ENCODE results near the gene ADAMTS8. TPM values are rescaled to one million over a fixed set of nuclear protein-coding genes. Genes with fewer than 3 reads are reported as not detected.

Gene ADAMTS8
- total and polyA plus RNA-seq, 2 donors (not counting 3 experiments of a cell fraction or from before 2014, with no cell fraction given), result not detected

DNA sequence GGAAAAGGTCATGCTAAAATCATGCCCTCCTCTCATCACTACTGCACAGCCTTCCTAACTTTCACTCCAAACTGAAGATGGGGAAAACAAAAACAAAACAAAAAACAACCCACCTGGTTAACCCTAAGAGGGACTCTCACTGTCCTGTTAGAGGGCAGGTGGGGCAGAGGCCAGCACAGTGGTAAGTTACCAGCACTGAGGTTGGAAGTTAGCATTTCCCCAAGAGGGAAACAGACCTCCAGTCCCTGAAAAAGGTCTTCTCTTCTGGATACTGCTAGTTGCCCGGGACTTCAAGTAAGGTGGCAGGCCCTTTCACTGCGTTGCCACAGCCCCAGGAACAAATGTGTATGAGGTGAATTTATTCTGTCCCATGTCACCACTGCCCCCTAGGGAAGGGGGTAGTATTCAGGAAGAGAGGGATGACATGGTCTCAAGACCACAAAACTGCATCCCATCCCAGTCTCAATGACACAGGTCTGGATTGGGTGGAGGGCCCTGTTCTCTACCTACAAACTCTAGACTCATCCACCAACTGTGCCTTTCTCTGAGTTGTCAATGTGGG lies 792 bp upstream of the ADAMTS8 start:
- Histone ChIP-seq H3K79me2 (ENCODE audit: control insufficient read depth, insufficient read depth, low read length) (no peaks in the 10 kb centered on the region), H3K9me1 (replicated peaks; ENCODE audit: control insufficient read depth, extremely low read depth, insufficient read depth, low read length) (no peaks in the 10 kb centered on the region), H3K36me3 (ENCODE audit: control insufficient read depth in 2 of 2, extremely low read depth in 1 of 2, insufficient read depth in 2 of 2, low read length in 2 of 2) (no peaks in the 10 kb centered on the region), H3K4me2 (ENCODE audit: insufficient read depth, low read length) (no peak overlapping the region), H2AFZ (ENCODE audit: low read depth, low read length) (no peak overlapping the region), H3K4me1 (ENCODE audit: control insufficient read depth, extremely low read depth, insufficient read depth, low read length) (no peaks in the 10 kb centered on the region), H3K9ac (replicated peaks; ENCODE audit: extremely low read depth, insufficient read depth, low read length) (no peak overlapping the region), H4K20me1 (replicated peaks; ENCODE audit: control insufficient read depth, extremely low read depth, insufficient read depth, low read length) (no peaks in the 10 kb centered on the region), H3K4me3 (replicated peaks in 1 of 3; ENCODE audit: insufficient read depth in 1 of 3, low read depth in 1 of 3, low read length in 3 of 3) (no peak overlapping the region), H3K27ac (ENCODE audit: insufficient read depth, low read depth, low read length) (no peak overlapping the region), H3K27me3 (ENCODE audit: control insufficient read depth in 2 of 2, insufficient read depth in 2 of 2, low read length in 2 of 2) (peaks cover 46 to 48% of the 10 kb centered on the region in 2 experiments), H3K9me3 (replicated peaks; ENCODE audit: control insufficient read depth, insufficient read depth, low read length) (no peaks in the 10 kb centered on the region)
- TF ChIP-seq FOS (IDR thresholded peaks at IDR 0.05; ENCODE audit: borderline replicate concordance, insufficient read depth, low read length) (no peak), POLR2AphosphoS5 (IDR thresholded peaks at IDR 0.05; ENCODE audit: insufficient read depth, low read depth, low read length) (no peak), GATA2 (IDR thresholded peaks at IDR 0.05; ENCODE audit: insufficient read depth, insufficient read length, low read depth, low read length) (no peak), EZH2 (IDR thresholded peaks at IDR 0.05; ENCODE audit: borderline replicate concordance, low read depth, low read length, severe bottlenecking) (no peak), JUN (IDR thresholded peaks at IDR 0.05; ENCODE audit: borderline replicate concordance, insufficient read depth, insufficient read length, low read depth) (no peak), POLR2A (IDR thresholded peaks at IDR 0.05; ENCODE audit: low read depth, low read length) (no peak), MYC (IDR thresholded peaks at IDR 0.05; ENCODE audit: low read depth, low read length) (no peak)
- TF ChIP-seq, protein P1, sequence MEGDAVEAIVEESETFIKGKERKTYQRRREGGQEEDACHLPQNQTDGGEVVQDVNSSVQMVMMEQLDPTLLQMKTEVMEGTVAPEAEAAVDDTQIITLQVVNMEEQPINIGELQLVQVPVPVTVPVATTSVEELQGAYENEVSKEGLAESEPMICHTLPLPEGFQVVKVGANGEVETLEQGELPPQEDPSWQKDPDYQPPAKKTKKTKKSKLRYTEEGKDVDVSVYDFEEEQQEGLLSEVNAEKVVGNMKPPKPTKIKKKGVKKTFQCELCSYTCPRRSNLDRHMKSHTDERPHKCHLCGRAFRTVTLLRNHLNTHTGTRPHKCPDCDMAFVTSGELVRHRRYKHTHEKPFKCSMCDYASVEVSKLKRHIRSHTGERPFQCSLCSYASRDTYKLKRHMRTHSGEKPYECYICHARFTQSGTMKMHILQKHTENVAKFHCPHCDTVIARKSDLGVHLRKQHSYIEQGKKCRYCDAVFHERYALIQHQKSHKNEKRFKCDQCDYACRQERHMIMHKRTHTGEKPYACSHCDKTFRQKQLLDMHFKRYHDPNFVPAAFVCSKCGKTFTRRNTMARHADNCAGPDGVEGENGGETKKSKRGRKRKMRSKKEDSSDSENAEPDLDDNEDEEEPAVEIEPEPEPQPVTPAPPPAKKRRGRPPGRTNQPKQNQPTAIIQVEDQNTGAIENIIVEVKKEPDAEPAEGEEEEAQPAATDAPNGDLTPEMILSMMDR (IDR thresholded peaks at IDR 0.05; ENCODE audit: extremely low read depth in 1 of 2, insufficient read depth in 1 of 2, low read depth in 1 of 2, low read length in 2 of 2), result no peak
- TF ChIP-seq, protein P2, sequence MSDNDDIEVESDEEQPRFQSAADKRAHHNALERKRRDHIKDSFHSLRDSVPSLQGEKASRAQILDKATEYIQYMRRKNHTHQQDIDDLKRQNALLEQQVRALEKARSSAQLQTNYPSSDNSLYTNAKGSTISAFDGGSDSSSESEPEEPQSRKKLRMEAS (IDR thresholded peaks at IDR 0.05; ENCODE audit: insufficient read depth, insufficient read length), result no peak
- DNase-seq (ENCODE audit: low read depth, low spot score), result no peak
- dilution Hi-C loops (cut with MboI; ENCODE audit: extremely low pct_ligation_motif_present, low sequenced_read_pairs) (loop anchor here (25.0 kb wide), 1 partner anchor 433 kb away; no protein-coding TSS in a partner anchor), intact Hi-C loops (cut with micrococcal nuclease) (no loop called here)
- BruUV-seq (replicated peaks), result no TSS peak
- FAIRE-seq, result no peak
- ChIA-PET POLR2A (no interaction called here), CTCF (interaction anchor here (1.9 to 12.3 kb wide), 5 partner anchors 216 to 487 kb away, joined by 13 to 464 read pairs (median 23); partner anchors contain the start of gene SNX19)

Data from endothelial cell of umbilical vein (primary cell).